KG1 (cell line): ENCODE results near the gene ROBO3.

Source experiments
- DNase-seq: peaks from one replicate; lab custom pipeline; 2025; lab: John Stamatoyannopoulos, UW

ROBO3 gene

DNA sequence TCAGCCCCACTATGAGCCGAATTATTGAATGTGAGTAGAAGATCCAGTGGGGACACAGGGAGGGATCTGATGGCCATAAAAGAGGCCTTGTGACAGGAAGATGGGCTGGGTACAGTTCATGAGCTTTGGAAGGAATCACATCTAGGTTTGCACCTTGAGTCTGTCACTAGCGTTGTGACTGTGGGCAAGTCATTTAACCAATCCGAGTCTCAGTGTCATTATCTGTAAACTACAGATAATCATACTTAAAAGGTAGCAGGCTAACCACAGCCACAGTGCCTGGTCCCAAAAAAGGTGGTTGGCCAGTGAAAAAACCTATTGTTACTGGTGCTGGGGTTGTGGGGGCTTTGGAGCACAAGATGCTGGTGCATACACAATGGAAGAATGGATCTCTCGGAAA lies 57.6 kb downstream of the ROBO3 start:
- no peak for DNase-seq

DNA sequence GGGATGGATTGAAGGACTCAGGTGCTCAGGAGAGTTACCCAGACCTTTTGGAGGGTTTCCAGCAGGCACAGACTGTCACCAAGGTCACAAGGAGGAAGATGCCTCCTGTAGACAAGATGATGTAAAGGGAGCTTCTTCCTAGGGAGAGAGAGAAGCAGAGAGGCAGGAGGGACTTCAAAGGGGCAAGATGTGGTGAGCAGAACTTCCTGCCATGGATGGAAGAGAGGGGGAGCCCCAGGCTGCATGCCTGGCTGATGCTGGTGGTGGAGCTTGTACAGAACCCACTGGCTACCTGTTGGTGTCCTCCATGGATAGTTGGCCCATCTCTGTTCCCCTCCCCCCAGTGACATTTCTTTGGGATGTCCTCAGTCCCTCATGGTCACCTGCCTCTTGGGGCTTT lies 58.1 kb downstream of the ROBO3 start:
- no peak for DNase-seq

DNA sequence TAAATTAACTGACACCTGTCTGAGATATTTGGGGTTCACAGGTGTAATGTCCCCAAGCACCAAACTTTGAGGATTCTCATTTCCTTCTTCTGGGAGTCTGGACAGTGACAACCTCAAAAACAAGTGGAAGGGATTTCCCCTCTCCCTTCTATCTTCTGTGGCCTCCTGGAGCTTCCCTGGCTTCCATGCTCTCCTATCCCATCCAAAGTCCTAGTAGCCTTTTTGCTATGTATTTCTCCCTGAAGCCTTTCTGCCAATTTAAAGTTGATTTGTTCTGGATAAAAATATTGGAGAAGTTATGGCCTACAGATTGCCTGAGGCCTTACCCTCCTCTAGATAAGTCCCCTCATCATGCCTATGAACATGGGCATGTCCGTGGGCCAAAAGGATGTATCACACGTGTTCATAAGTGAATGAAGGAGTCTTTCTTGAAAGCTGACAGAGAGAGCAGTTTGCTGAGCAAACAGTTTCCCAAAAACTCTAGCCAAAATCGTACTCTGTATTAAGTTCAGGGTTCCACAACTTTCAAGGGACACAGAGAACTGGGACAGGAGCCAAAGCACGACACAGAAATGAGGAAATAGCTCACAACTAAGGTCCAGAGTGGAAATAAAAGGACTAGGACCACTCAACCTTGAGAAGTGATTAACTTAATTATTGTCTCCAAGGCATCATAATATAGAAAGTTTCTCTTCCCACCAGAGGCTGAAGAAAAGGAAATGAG lies 63.9 kb downstream of the ROBO3 start:
- no peak for DNase-seq

DNA sequence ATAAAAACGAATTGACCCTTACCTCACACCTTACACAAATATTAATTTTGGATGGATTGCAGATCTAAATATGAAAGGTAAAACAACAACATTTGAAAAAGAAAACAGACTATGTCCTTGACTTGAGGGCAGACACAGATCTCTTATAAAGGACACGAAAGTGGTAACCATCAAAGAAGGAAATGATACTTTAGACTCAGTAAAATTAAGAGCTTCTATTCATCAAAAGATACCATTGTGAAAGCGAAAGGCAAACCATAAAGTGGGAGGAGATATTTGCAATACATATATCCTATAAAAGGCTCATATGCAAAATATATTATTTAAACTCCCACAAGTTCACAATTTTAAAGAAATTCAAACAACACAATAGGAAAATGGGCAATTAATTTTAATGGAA lies 65.6 kb downstream of the ROBO3 start:
- DNase-seq: no peak
